WI38 (cell line): ENCODE measurements around the gene KIAA2012.
A peak's percentile ranks its signal among the peaks of the same experiment; 100 is the strongest.

Experiments
- H3K4me3 ChIP-seq: 2 replicates; pipeline ENCODE4 v1.5.1; 2011; ENCODE audit warnings: low read depth, mild to moderate bottlenecking, control low read depth, low read length
- TF ChIP-seq, protein P1 (sequence below): IDR thresholded peaks from 2 replicates; pipeline ENCODE4 v1.5.1; 2012; ENCODE audit warnings: low read depth, mild to moderate bottlenecking, control low read depth, low read length

The KIAA2012 gene

DNA sequence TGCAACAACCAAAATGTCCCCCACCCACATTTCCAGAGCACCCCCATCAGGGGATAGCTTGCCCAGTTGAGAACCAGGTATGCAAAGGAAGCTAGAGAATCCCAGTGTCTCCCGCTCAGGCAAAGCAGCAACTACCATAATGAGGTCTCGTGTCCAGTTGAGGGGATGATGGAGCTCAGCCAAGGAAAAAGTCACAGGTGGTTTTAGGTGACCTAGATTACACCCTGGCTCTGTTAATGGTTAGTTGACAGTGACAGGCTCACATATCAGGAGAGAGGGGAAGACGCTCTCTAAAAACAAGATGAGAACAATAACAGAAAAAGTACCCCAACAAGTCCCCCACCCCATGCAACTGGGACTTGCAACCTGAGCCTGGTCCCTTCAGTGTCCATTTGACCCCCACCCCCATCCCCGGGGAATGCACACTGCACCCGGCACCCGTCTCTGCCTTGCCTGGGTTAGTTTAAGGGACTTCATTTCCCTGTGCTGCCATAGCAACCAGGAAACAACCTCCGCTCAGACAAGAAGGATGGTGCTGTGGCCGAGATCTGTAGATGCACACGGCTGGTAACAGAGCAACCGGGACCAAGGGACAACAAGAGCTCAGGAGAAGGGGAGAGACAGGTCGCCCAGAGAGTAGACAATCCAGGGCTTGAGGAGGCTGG, at the start of gene KIAA2012:
TSS of gene KIAA2012 (plus strand) at position 519 of the 665 bp plus-strand sequence. CDS start 373 bp downstream, outside the sequence.
- H3K4me3 ChIP-seq, result no peak within 1 kb of the TSS
- TF ChIP-seq, protein P1, sequence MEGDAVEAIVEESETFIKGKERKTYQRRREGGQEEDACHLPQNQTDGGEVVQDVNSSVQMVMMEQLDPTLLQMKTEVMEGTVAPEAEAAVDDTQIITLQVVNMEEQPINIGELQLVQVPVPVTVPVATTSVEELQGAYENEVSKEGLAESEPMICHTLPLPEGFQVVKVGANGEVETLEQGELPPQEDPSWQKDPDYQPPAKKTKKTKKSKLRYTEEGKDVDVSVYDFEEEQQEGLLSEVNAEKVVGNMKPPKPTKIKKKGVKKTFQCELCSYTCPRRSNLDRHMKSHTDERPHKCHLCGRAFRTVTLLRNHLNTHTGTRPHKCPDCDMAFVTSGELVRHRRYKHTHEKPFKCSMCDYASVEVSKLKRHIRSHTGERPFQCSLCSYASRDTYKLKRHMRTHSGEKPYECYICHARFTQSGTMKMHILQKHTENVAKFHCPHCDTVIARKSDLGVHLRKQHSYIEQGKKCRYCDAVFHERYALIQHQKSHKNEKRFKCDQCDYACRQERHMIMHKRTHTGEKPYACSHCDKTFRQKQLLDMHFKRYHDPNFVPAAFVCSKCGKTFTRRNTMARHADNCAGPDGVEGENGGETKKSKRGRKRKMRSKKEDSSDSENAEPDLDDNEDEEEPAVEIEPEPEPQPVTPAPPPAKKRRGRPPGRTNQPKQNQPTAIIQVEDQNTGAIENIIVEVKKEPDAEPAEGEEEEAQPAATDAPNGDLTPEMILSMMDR, result no peak

DNA sequence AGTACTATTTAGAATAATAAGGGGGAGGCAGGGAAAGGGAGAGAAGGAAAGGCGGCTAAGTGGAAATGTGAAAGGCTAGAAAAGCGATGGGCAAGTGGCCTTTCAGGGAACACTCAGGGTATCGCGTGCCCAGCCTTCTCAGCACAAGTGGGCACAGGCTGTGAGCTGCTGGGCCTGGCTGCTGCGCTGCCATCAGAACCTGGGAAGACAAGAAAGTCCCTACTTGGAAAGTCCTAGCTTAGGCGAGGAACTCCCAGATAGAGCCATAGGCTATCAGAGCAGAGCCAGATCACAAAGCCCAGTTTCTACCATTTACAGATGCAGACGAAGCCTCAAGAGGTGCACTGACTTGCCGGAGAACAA, 49.2 kb upstream of the KIAA2012 start:
- no peak overlapping the region for H3K4me3 ChIP-seq
- TF ChIP-seq, protein P1, result no peak

DNA sequence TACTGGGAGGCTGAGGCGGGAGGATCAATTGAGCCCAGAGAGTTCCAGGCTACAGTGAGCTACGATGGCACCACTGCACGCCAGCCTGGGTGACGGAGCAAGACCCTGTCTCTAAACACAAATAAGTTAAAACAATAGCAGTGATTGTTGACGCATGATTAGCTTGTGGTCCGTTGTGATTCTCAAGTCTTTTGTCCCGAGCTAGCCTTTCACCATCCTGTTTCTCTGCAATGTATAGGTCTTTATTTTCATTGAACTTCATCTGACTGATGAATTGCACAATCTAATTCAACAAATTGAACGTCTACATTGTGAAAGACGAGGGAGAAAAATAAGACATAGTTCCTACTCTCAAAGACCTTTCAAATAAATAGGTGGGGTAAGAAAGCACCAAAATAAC, 48.2 kb upstream of the KIAA2012 start:
- H3K4me3 ChIP-seq, result no peak overlapping the region
- TF ChIP-seq, protein P1, result no peak

DNA sequence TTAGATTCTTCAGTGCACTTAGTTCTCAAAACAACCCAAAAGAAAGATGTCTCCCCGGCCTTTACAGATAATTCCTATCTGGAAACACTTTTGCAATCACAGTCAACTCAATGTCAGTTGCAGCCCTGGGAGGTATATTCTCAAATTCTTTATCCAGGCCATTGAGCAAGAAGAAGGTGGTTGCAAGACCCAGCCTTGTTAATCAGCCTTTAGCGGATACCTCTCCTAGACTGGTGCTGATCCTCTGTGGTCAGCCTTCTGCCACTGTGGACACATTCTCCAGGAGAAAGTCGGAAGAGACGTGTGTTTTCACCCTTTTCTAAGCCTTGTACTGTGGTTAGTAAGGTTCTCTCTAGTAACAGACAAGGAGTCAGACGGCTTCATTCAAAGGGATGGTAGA, 47.2 kb upstream of the KIAA2012 start:
- TF ChIP-seq, protein P1, result no peak
- H3K4me3 ChIP-seq, result no peak overlapping the region

DNA sequence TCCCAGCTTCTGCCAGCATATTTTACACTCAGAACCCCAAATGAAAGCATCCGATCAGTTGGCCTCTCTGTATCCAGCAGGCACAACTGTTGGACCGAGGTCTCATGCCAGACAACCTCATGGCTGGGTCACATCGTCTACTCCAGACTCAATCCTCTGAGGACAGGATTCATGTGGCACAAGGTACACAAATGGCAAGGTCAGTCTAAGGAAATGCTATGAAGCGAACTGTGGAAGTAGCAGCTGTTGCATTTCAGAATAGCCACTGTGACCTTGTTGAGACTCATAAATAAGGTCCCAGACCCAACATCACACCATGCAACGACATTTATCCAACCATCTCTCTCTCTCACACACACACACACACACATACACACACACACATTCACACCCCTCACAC, 46.5 kb upstream of the KIAA2012 start:
- H3K4me3 ChIP-seq, result no peak overlapping the region
- TF ChIP-seq, protein P1, result no peak

DNA sequence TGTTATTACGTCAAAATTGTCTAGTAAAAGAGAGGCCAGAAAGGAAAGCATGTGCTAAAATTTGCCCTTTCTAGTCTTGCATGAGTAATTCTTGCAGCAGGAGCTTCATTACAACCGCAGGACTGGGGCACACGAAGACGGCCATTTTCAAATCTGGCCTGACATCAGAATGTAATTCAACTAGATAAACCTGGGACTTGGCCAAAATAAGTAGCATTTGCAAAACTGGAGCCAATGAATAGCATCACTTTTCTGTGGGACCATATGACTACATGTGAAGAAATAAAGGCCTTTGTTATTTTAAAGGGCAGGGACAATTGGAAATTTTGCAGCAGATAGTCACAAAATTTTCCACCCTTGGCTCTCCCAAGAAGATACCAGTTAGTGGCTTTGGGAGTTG, 42.4 kb upstream of the KIAA2012 start:
- no peak overlapping the region for H3K4me3 ChIP-seq
- TF ChIP-seq, protein P1, result no peak

DNA sequence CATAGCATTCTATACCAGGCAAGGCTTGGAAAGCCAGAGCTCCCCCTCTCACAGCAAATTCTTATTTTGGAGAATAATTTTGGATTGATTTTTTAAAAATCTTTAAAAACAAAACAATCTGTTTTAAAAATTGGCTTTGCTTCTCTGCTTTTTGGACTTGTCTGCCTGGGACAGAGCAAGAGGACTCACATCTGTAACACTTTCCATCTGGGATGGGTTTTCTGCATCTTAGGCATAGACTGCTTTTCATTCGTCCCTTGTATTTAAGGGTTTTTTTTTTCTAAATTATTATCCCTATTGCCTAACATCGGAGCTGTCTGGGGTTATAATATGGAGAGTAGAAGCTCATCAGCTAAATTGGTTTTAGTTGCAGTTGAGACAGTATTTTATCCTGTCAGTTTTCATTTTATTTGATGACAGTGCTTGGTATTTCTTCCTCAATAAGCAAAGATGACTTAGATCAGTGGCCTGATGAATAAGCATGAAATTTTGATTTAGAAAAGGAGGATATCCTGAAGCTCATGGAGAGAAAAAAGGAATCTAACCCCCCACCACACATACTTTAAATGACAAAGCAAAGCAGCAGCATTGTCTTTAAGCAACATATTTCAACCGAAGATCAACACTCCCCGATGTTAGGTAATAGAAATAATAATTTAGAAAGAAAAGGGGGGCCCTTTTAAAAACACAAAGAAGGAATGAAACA, 41.7 kb upstream of the KIAA2012 start:
- H3K4me3 ChIP-seq, result peak overlapping the region; percentile 79
- TF ChIP-seq, protein P1, result no peak
